T-cell (primary cell): Measurements from ENCODE around the gene C2orf72. TPM values are rescaled to one million over a fixed set of nuclear protein-coding genes. Genes with fewer than 3 reads are reported as not detected.
A peak's percentile ranks its signal among the peaks of the same experiment; 100 is the strongest.

Experiments used
- ATAC-seq, 4 experiments: fragments of 200-7000 bp in 3 of 4; fragments of 150-1000 bp in 1 of 4; cut with Tn5 transposase; replicated peaks in 1 of 4; 1 replicate in 3 of 4; 2 replicates in 1 of 4; pipeline ENCODE4 v1.10.0; 2021; ENCODE audit warnings: moderate library complexity in 3 of 4, mild to moderate bottlenecking in 2 of 4, moderate number of reproducible peaks in 1 of 4
- CTCF ChIA-PET, 2 donors: fragments of 300-600 bp; sonication (Branson Sonifier 250); formaldehyde crosslinking; loops; one replicate each; lab custom pipeline; 2022; ENCODE audit warnings: antibody characterized with exemption in 2 of 2; lab: Charles Lee
- POLR2A ChIA-PET, 2 donors: fragments of 300-600 bp; sonication (Branson Sonifier 250); formaldehyde crosslinking; loops; one replicate each; lab custom pipeline; 2022; ENCODE audit warnings: antibody characterized with exemption in 2 of 2; lab: Charles Lee
- DNase-seq, 35 experiments: peaks; one replicate each; pipeline versions ENCODE4 v3.0.0 to v3.0.0-alpha.2; 2013 to 2023
- H3K27ac ChIP-seq: one replicate; pipeline ENCODE4 v1.5.1; 2013; ENCODE audit warnings: low read length
- H3K27me3 ChIP-seq, 2 experiments: replicated peaks in 1 of 2; 1 replicate in 1 of 2; 2 replicates in 1 of 2; pipeline versions ENCODE4 v1.6.1 to v1.7.0; 2013; ENCODE audit warnings: low read length in 1 of 2, mixed read lengths in 1 of 2; ENCODE audit not compliant: control insufficient read depth in 2 of 2, insufficient read depth in 2 of 2; ENCODE audit errors: extremely low read depth in 1 of 2
- H3K36me3 ChIP-seq, 2 donors: 1 replicate in 1 of 2; 2 replicates in 1 of 2; pipeline versions ENCODE4 v1.6.1 to v1.7.0; 2013; ENCODE audit warnings: low read length in 1 of 2; ENCODE audit not compliant: control insufficient read depth in 2 of 2, insufficient read depth in 1 of 2; ENCODE audit errors: extremely low read depth in 1 of 2
- H3K4me1 ChIP-seq, 2 experiments: 1 replicate in 1 of 2; 2 replicates in 1 of 2; pipeline versions ENCODE4 v1.6.1 to v1.7.0; 2013; ENCODE audit warnings: low read length in 2 of 2, mixed read lengths in 1 of 2; ENCODE audit not compliant: insufficient read depth in 2 of 2, control insufficient read depth in 1 of 2; ENCODE audit errors: extremely low read depth in 1 of 2
- H3K4me3 ChIP-seq, 2 donors: 1 replicate in 1 of 2; 2 replicates in 1 of 2; pipeline versions ENCODE4 v1.5.1 to v1.7.0; 2013; ENCODE audit warnings: mild to moderate bottlenecking in 2 of 2, low read length in 1 of 2, moderate library complexity in 1 of 2; ENCODE audit not compliant: control insufficient read depth in 1 of 2; ENCODE audit errors: extremely low read depth in 1 of 2
- H3K9me3 ChIP-seq: 2 replicates; pipeline ENCODE4 v1.7.0; 2013
- H3K27ac Mint-ChIP-seq, 2 donors: one replicate each; pipeline ENCODE4 v1.8.0; 2020 to 2021; ENCODE audit warnings: mild to moderate bottlenecking in 2 of 2, mixed read lengths in 2 of 2
- H3K27me3 Mint-ChIP-seq, 2 donors: one replicate each; pipeline ENCODE4 v1.8.0; 2021 to 2022; ENCODE audit warnings: mixed read lengths in 2 of 2
- H3K36me3 Mint-ChIP-seq: one replicate; pipeline ENCODE4 v1.8.0; 2021; ENCODE audit warnings: mixed read lengths
- H3K4me1 Mint-ChIP-seq, 3 donors: one replicate each; pipeline ENCODE4 v1.8.0; 2020 to 2022; ENCODE audit warnings: mixed read lengths in 3 of 3, mild to moderate bottlenecking in 1 of 3
- H3K4me3 Mint-ChIP-seq, 3 donors: one replicate each; pipeline ENCODE4 v1.8.0; 2020 to 2022; ENCODE audit warnings: mild to moderate bottlenecking in 3 of 3, mixed read lengths in 3 of 3, moderate library complexity in 3 of 3
- H3K9me3 Mint-ChIP-seq, 3 donors: one replicate each; pipeline ENCODE4 v1.8.0; 2020 to 2022; ENCODE audit warnings: mixed read lengths in 3 of 3
- WGBS: methylation state at CpG from one replicate; pipeline ENCODE4 v1.1.5; 2013; ENCODE audit warnings: missing lambda C conversion rate; ENCODE audit not compliant: insufficient coverage; 5-methylcytosine and 5-hydroxymethylcytosine counted together
- total RNA-seq, 35 experiments: library from RNA in 6 of 35; stranded (reverse) in 6 of 35; fragments of 120-200 nt in 1 of 35; gene quantifications; one replicate each; pipeline versions ENCODE4 v1.2.1 to v1.2.4 and lab custom pipeline; 2013 to 2026

Gene C2orf72
- total RNA-seq, 5 donors from 2014 or later (not counting 1 experiment from before 2014, with no cell fraction given): 0.13 to 0.20 TPM; not detected in 3

GRCh38 chr2:231057590-231057989 is 20.3 kb downstream of the C2orf72 start:
- H3K27me3 ChIP-seq: no peaks in the 10 kb centered on the region
- Mint-ChIP-seq H3K27me3 (peaks cover 0 to 3% of the 10 kb centered on the region in 2 donors), H3K9me3 (no peaks in the 10 kb centered on the region), H3K27ac (peak overlapping the region; percentile 66 to 71), H3K4me1 (peaks cover 50 to 56% (median 52%) of the 10 kb centered on the region in 3 donors), H3K4me3 (peak overlapping the region; percentile 89 to 98 (median 96)), H3K36me3 (peaks cover 11% of the 10 kb centered on the region)
- ChIA-PET POLR2A (interaction anchor here in 1 of 2 donors (1.2 kb wide), 1 partner anchor 407 kb away, joined by 3 read pairs; the partner anchor contains the start of gene NCL), CTCF (interaction anchor here (0.5 to 1.3 kb wide), 7 partner anchors 10 to 283 kb away, joined by 3 to 6 read pairs (median 3); partner anchors contain the start of gene HTR2B (in 1 of the 2))
- H3K4me1 ChIP-seq: peaks cover 21 to 25% of the 10 kb centered on the region in 2 experiments
- H3K36me3 ChIP-seq: peaks cover 0 to 11% of the 10 kb centered on the region in 2 donors
- no peak overlapping the region for H3K27ac ChIP-seq
- peak in 1 of 35 experiments; percentile 14 for DNase-seq
- WGBS: 28% methylated on average over 4 of the region's 10 CpGs
- no peak for ATAC-seq
- H3K4me3 ChIP-seq: peak overlapping the region; percentile 92 to 96
- H3K9me3 ChIP-seq: no peaks in the 10 kb centered on the region

GRCh38 chr2:231058761-231059550 is 21.6 kb downstream of the C2orf72 start:
- no peak overlapping the region for H3K27ac ChIP-seq
- Mint-ChIP-seq H3K36me3 (peaks cover 20% of the 10 kb centered on the region), H3K4me3 (peak overlapping the region; percentile 89 to 98 (median 96)), H3K27me3 (peaks cover 0 to 3% of the 10 kb centered on the region in 2 donors), H3K4me1 (peaks cover 37 to 42% (median 38%) of the 10 kb centered on the region in 3 donors), H3K27ac (peak overlapping the region in 1 of 2 donors; percentile 37), H3K9me3 (no peaks in the 10 kb centered on the region)
- ATAC-seq: no peak
- ChIA-PET CTCF (interaction anchor here (0.6 kb wide), 3 partner anchors 120 to 389 kb away, joined by 3 to 4 read pairs (median 3); no protein-coding TSS in a partner anchor), POLR2A (interaction anchor here in 1 of 2 donors (0.6 kb wide), 1 partner anchor 13 kb away, joined by 6 read pairs; no protein-coding TSS in a partner anchor)
- peaks cover 0 to 24% of the 10 kb centered on the region in 2 donors for H3K36me3 ChIP-seq
- H3K27me3 ChIP-seq: no peaks in the 10 kb centered on the region
- DNase-seq: no peak
- peaks cover 15 to 18% of the 10 kb centered on the region in 2 experiments for H3K4me1 ChIP-seq
- H3K9me3 ChIP-seq: no peaks in the 10 kb centered on the region
- WGBS: 100% methylated on average over 3 of the region's 4 CpGs
- no peak overlapping the region for H3K4me3 ChIP-seq

GRCh38 chr2:231059756-231060155 is 22.4 kb downstream of the C2orf72 start:
- H3K4me3 Mint-ChIP-seq: no peak overlapping the region

GRCh38 chr2:231062776-231063175 is 25.5 kb downstream of the C2orf72 start:
- H3K27ac ChIP-seq: no peak overlapping the region
- peaks cover 7 to 14% of the 10 kb centered on the region in 2 experiments for H3K4me1 ChIP-seq
- ChIA-PET CTCF (interaction anchor here in 1 of 2 donors (0.9 to 1.7 kb wide), 2 partner anchors 10 to 980 kb away, joined by 3 to 6 read pairs; no protein-coding TSS in a partner anchor), POLR2A (no interaction called here)
- H3K36me3 Mint-ChIP-seq: peaks cover 38% of the 10 kb centered on the region
- no peaks in the 10 kb centered on the region for H3K27me3 ChIP-seq
- no peak overlapping the region for H3K4me3 ChIP-seq
- no peaks in the 10 kb centered on the region for H3K9me3 ChIP-seq
- no peak overlapping the region for H3K27ac Mint-ChIP-seq
- WGBS: no CpG with 5 or more reads among the region's 3 CpGs
- ATAC-seq (no peak), DNase-seq (no peak)
- no peaks in the 10 kb centered on the region for H3K9me3 Mint-ChIP-seq
- H3K4me3 Mint-ChIP-seq: no peak overlapping the region
- H3K27me3 Mint-ChIP-seq: no peaks in the 10 kb centered on the region
- H3K36me3 ChIP-seq: peaks cover 5 to 47% of the 10 kb centered on the region in 2 donors
- H3K4me1 Mint-ChIP-seq: peaks cover 26 to 31% (median 28%) of the 10 kb centered on the region in 3 donors

More at GRCh38 chr2:231059756-231060155, 22.4 kb downstream of the C2orf72 start:
- Histone ChIP-seq H3K4me1 (peaks cover 15 to 18% of the 10 kb centered on the region in 2 experiments), H3K27me3 (no peaks in the 10 kb centered on the region), H3K9me3 (no peaks in the 10 kb centered on the region), H3K27ac (no peak overlapping the region), H3K36me3 (peaks cover 3 to 29% of the 10 kb centered on the region in 2 donors), H3K4me3 (no peak overlapping the region)
- DNase-seq (no peak), ATAC-seq (no peak)
- ChIA-PET CTCF (interaction anchor here in 1 of 2 donors (0.6 kb wide), 1 partner anchor 16 kb away, joined by 3 read pairs; no protein-coding TSS in a partner anchor), POLR2A (no interaction called here)
- Mint-ChIP-seq H3K9me3 (no peaks in the 10 kb centered on the region), H3K27ac (no peak overlapping the region), H3K4me1 (peaks cover 35 to 39% (median 37%) of the 10 kb centered on the region in 3 donors), H3K36me3 (peaks cover 23% of the 10 kb centered on the region), H3K27me3 (no peaks in the 10 kb centered on the region)
- WGBS: no CpG with 5 or more reads among the region's 2 CpGs

- H3K4me3 ChIP-seq: no peak overlapping the region
- peaks cover 44% of the 10 kb centered on the region for H3K36me3 Mint-ChIP-seq
- peaks cover 5 to 53% of the 10 kb centered on the region in 2 donors for H3K36me3 ChIP-seq
- no peaks in the 10 kb centered on the region for H3K9me3 Mint-ChIP-seq
- POLR2A ChIA-PET: no interaction called here
- H3K4me3 Mint-ChIP-seq: no peak overlapping the region
- H3K4me1 ChIP-seq: peaks cover 3 to 9% of the 10 kb centered on the region in 2 experiments
- CTCF ChIA-PET: interaction anchor here in 1 of 2 donors (0.9 to 1.7 kb wide), 2 partner anchors 10 to 979 kb away, joined by 3 to 6 read pairs; no protein-coding TSS in a partner anchor
- no peaks in the 10 kb centered on the region for H3K9me3 ChIP-seq
- H3K27me3 Mint-ChIP-seq: no peaks in the 10 kb centered on the region
- H3K27me3 ChIP-seq: no peaks in the 10 kb centered on the region
- no peak overlapping the region for H3K27ac ChIP-seq
- H3K4me1 Mint-ChIP-seq: peaks cover 21 to 30% (median 25%) of the 10 kb centered on the region in 3 donors
- WGBS: no CpG with 5 or more reads among the region's 1 CpG
- ATAC-seq (no peak), DNase-seq (no peak)
- H3K27ac Mint-ChIP-seq: no peak overlapping the region
These were observed 26.0 kb downstream of the C2orf72 start for GRCh38 chr2:231063347-231063746.

GRCh38 chr2:231065966-231066365 is 28.6 kb downstream of the C2orf72 start:
- H3K9me3 Mint-ChIP-seq: no peaks in the 10 kb centered on the region
- H3K27ac ChIP-seq: no peak overlapping the region
- H3K27me3 ChIP-seq: no peaks in the 10 kb centered on the region
- DNase-seq (no peak), ATAC-seq (no peak)
- peaks cover 0 to 14% (median 5%) of the 10 kb centered on the region in 3 donors for H3K4me1 Mint-ChIP-seq
- peaks cover 53% of the 10 kb centered on the region for H3K36me3 Mint-ChIP-seq
- H3K4me3 Mint-ChIP-seq: no peak overlapping the region
- H3K9me3 ChIP-seq: no peaks in the 10 kb centered on the region
- H3K27ac Mint-ChIP-seq: no peak overlapping the region
- H3K4me3 ChIP-seq: no peak overlapping the region
- H3K27me3 Mint-ChIP-seq: no peaks in the 10 kb centered on the region
- H3K36me3 ChIP-seq: peaks cover 5 to 66% of the 10 kb centered on the region in 2 donors
- WGBS: no CpG with 5 or more reads among the region's 1 CpG
- no peaks in the 10 kb centered on the region for H3K4me1 ChIP-seq
- CTCF ChIA-PET: no interaction called here
- POLR2A ChIA-PET: no interaction called here
